K562 (cell line): ENCODE measurements around the gene MORF4L1. TPM values are rescaled to one million over a fixed set of nuclear protein-coding genes. Genes with fewer than 3 reads are reported as not detected.

Source experiments
- ATAC-seq: fragments of 200-7000 bp; cut with Tn5 transposase; 3 replicates; pipeline ENCODE4 v1.9.1; 2020; ENCODE audit warnings: moderate library complexity
- BruUV-seq: library from RNA; stranded (reverse); fragments of 400-500 nt; replicated peaks from 2 replicates; lab custom pipeline; 2021; lab: Mats Ljungman, UMichigan
- CTCF ChIA-PET: fragments of 300-600 bp; formaldehyde crosslinking; extraction: SDS; loops from one replicate; lab custom pipeline; 2021; ENCODE audit warnings: low intra/inter-chr PET ratio; lab: Yijun Ruan, JAX
- POLR2A ChIA-PET: fragments of 300-600, 350-650 bp; sonication (Branson Sonifier 250); formaldehyde crosslinking; extraction: SDS; loops from one replicate; lab custom pipeline; 2021; ENCODE audit warnings: antibody characterized with exemption, inconsistent platforms; lab: Yijun Ruan, JAX
- DNase-seq, 4 experiments: peaks; one replicate each; pipeline versions ENCODE4 v3.0.0 to v3.0.0-alpha.2; 2011 to 2018; ENCODE audit warnings: low spot score in 3 of 4, mixed read lengths in 3 of 4; ENCODE audit errors: extremely low read depth in 1 of 4
- FAIRE-seq: peaks from 2 replicates; lab custom pipeline; 2011; peaks lifted over from hg19 to GRCh38; lab: Jason Lieb, UNC
- H2AFZ ChIP-seq: 2 replicates; pipeline ENCODE4 v1.6.0; 2011; ENCODE audit warnings: low read depth, low read length, control low read depth, inconsistent platforms
- H3K27ac ChIP-seq: fragments of 200-600 bp; 3 replicates; pipeline ENCODE4 v1.8.0; 2011; ENCODE audit warnings: low read depth, mild to moderate bottlenecking, control low read depth, inconsistent platforms, low read length, moderate library complexity, mixed read lengths; ENCODE audit errors: extremely low read depth
- H3K27me3 ChIP-seq, 2 experiments: fragments of 300-600 bp in 1 of 2; 2 replicates in 1 of 2; 3 replicates in 1 of 2; pipeline versions ENCODE4 v1.6.0 to v1.8.0; 2011; ENCODE audit warnings: inconsistent platforms in 2 of 2, low read length in 2 of 2, mild to moderate bottlenecking in 1 of 2, mixed read lengths in 1 of 2, moderate library complexity in 1 of 2; ENCODE audit not compliant: control insufficient read depth in 2 of 2, insufficient read depth in 2 of 2
- H3K36me3 ChIP-seq: fragments of 300-600 bp; 3 replicates; pipeline ENCODE4 v1.8.0; 2011; ENCODE audit warnings: mild to moderate bottlenecking, low read length, inconsistent platforms; ENCODE audit not compliant: control insufficient read depth, insufficient read depth
- H3K4me1 ChIP-seq, 2 experiments: fragments of 200-600 bp in 1 of 2; replicated peaks in 1 of 2; 2 replicates in 1 of 2; 3 replicates in 1 of 2; pipeline versions ENCODE4 v1.5.1 to v1.8.0; 2011; ENCODE audit warnings: inconsistent platforms in 2 of 2, low read length in 2 of 2, mild to moderate bottlenecking in 1 of 2, mixed read lengths in 1 of 2, moderate library complexity in 1 of 2; ENCODE audit not compliant: control insufficient read depth in 2 of 2, insufficient read depth in 2 of 2
- H3K4me2 ChIP-seq: 2 replicates; pipeline ENCODE4 v1.6.1; 2011; ENCODE audit warnings: low read length, control low read depth, inconsistent platforms, mixed read lengths; ENCODE audit not compliant: insufficient read depth
- H3K4me3 ChIP-seq: fragments of 200-600 bp; sonication (generic), shearing (Covaris generic); 2 replicates; pipeline ENCODE4 v1.5.1; 2016; ENCODE audit warnings: control low read depth, inconsistent platforms
- H3K79me2 ChIP-seq: fragments of 200-600 bp; 3 replicates; pipeline ENCODE4 v1.8.0; 2011; ENCODE audit warnings: low read length, inconsistent platforms; ENCODE audit not compliant: control insufficient read depth, insufficient read depth
- H3K9ac ChIP-seq, 2 experiments: 2 replicates each; pipeline versions ENCODE4 v1.6.0 to v1.6.1; 2011; ENCODE audit warnings: low read depth in 2 of 2, low read length in 2 of 2, control low read depth in 1 of 2, inconsistent platforms in 1 of 2, mild to moderate bottlenecking in 1 of 2, mixed read lengths in 1 of 2; ENCODE audit not compliant: insufficient read depth in 1 of 2
- H3K9me1 ChIP-seq: one replicate; pipeline ENCODE4 v1.6.0; 2011; ENCODE audit warnings: inconsistent platforms, mild to moderate bottlenecking, low read length, moderate library complexity; ENCODE audit not compliant: control insufficient read depth, insufficient read depth
- H3K9me3 ChIP-seq: replicated peaks from 2 replicates; pipeline ENCODE4 v1.5.1; 2011; ENCODE audit warnings: low read depth, low read length, inconsistent platforms; ENCODE audit not compliant: control insufficient read depth, insufficient read depth
- H4K20me1 ChIP-seq: replicated peaks from 2 replicates; pipeline ENCODE4 v1.6.1; 2011; ENCODE audit warnings: low read length, inconsistent platforms, mixed read lengths; ENCODE audit not compliant: control insufficient read depth, insufficient read depth
- BCOR ChIP-seq: fragments of 450-650 bp; IDR thresholded peaks from 2 replicates; pipeline ENCODE4 v1.6.1; 2016
- CSDE1 ChIP-seq, 2 experiments: fragments of 450-650 bp; IDR thresholded peaks; 2 replicates each; pipeline ENCODE4 v1.6.1; 2016; ENCODE audit warnings: mild to moderate bottlenecking in 1 of 2
- FOSL1 ChIP-seq: fragments of 200-800 bp; sonication (Bioruptor generic); conservative IDR thresholded peaks from 2 replicates; pipeline ENCODE4 v1.6.1; 2016; ENCODE audit warnings: missing genetic modification characterization, missing compliant biosample characterization
- HNRNPH1 ChIP-seq: fragments of 200-400 bp; formaldehyde crosslinking; optimal IDR thresholded peaks from 2 replicates; pipeline ENCODE3; 2017; ENCODE audit warnings: low read depth, mild to moderate bottlenecking, low read length, moderate library complexity
- NFRKB ChIP-seq: fragments of 450-650 bp; IDR thresholded peaks from 2 replicates; pipeline ENCODE4 v1.6.1; 2016; ENCODE audit warnings: low read depth
- U2AF1 ChIP-seq: fragments of 200-400 bp; formaldehyde crosslinking; optimal IDR thresholded peaks from 2 replicates; pipeline ENCODE3; 2017; ENCODE audit warnings: mild to moderate bottlenecking, low read depth, low read length, moderate library complexity
- ZC3H4 ChIP-seq: sonication (generic); formaldehyde crosslinking; IDR thresholded peaks from 2 replicates; pipeline ENCODE4 v1.9.0; 2021; ENCODE audit warnings: missing genetic modification reagents, borderline replicate concordance
- ZHX1 ChIP-seq: fragments of 150-350 bp; conservative IDR thresholded peaks from 2 replicates; pipeline ENCODE4 v1.6.1; 2014; ENCODE audit warnings: low read length
- ZNF444 ChIP-seq: fragments of 250-450 bp; sonication (Bioruptor Pico); IDR thresholded peaks from 2 replicates; pipeline ENCODE4 v1.4.0; 2020; ENCODE audit warnings: mild to moderate bottlenecking, moderate library complexity
- WGBS: fragments of 100-300 bp; shearing (Covaris generic); methylation state at CpG from one replicate; pipeline ENCODE4 v1.1.6; 2016; ENCODE audit warnings: low coverage, mixed read lengths; ENCODE audit not compliant: insufficient coverage; ENCODE audit errors: missing lambda C conversion rate; 5-methylcytosine and 5-hydroxymethylcytosine counted together
- in situ Hi-C: fragments of 300-500 bp; cut with MboI; formaldehyde crosslinking; loops from 4 replicates; pipeline ENCODE4 v1.15.0; 2018; ENCODE audit warnings: inconsistent platforms, mixed read lengths
- intact Hi-C: fragments of 100-400 bp; cut with micrococcal nuclease; formaldehyde crosslinking; loops from 2 replicates; pipeline ENCODE4 v1.14.2; 2022
- polyA plus RNA-seq, 8 experiments: library from polyadenylated mRNA; depleted of rRNA in 4 of 8; stranded (reverse) in 5 of 8; unstranded in 3 of 8; fragments of >200 nt; fragmentation: Nextera tagmentation in 2 of 8; fragmentation: Illumina TruSeq in 1 of 8; extraction: Ambion mirVana in 2 of 8; extraction: Trizol in 1 of 8; gene quantifications; 2 replicates each; pipeline versions ENCODE4 v1.2.1 to v1.2.3, GENCODE V29; 2011 to 2014; ENCODE audit warnings: inconsistent platforms in 1 of 8, missing spikeins in 1 of 8
- total RNA-seq, 7 experiments: library from RNA; depleted of rRNA in 6 of 7; stranded (reverse); fragments of >200 nt in 6 of 7; fragmentation: Illumina TruSeq in 2 of 7; extraction: Trizol in 2 of 7; gene quantifications; 2 replicates each; pipeline versions ENCODE4 v1.2.1 to v1.2.3, GENCODE V29; 2011 to 2021; ENCODE audit warnings: low replicate concordance in 1 of 7
- TF ChIP-seq, protein P1 (sequence below), 2 experiments: fragments of 450-650 bp in 1 of 2; sonication (generic) in 1 of 2; formaldehyde crosslinking in 1 of 2; IDR thresholded peaks; 2 replicates each; pipeline versions ENCODE4 v1.7.1 to v1.9.0; 2016 to 2022; ENCODE audit warnings: inconsistent platforms in 1 of 2, mild to moderate bottlenecking in 1 of 2, missing genetic modification reagents in 1 of 2

MORF4L1 gene
- total and polyA plus RNA-seq, 9 of the 15 experiments (the other 6 are each of a cell fraction or from before 2014, with no cell fraction given) = 127 to 615 (median 281) TPM

- Histone ChIP-seq H3K9me1 (no peaks in the 10 kb centered on the region), H3K4me2 (no peak overlapping the region), H4K20me1 (peaks cover 8% of the 10 kb centered on the region), H3K9me3 (no peaks in the 10 kb centered on the region), H3K27me3 (no peaks in the 10 kb centered on the region), H3K36me3 (peaks cover 66% of the 10 kb centered on the region), H3K27ac (no peak overlapping the region), H3K9ac (no peak overlapping the region), H3K4me1 (peaks cover 9 to 14% of the 10 kb centered on the region in 2 experiments; a peak in 3 of 5 replicates), H3K4me3 (no peak overlapping the region), H3K79me2 (no peaks in the 10 kb centered on the region), H2AFZ (no peak overlapping the region)
- POLR2A ChIA-PET = interaction anchor here (0.6 to 3.3 kb wide), 4 partner anchors 11 to 176 kb away, joined by 3 to 15 read pairs (median 3); no protein-coding TSS in a partner anchor
- in situ Hi-C loops = loop anchor here (5.0 kb wide), 1 partner anchor 69 kb away; no protein-coding TSS in a partner anchor
- BruUV-seq = no TSS peak
- DNase-seq = no peak
- intact Hi-C loops = no loop called here
- ATAC-seq = no peak
- no peak for FAIRE-seq
- TF ChIP-seq ZHX1 = no peak
- TF ChIP-seq HNRNPH1 = no peak
- no peak for TF ChIP-seq ZC3H4 (CRISPR knock-in tag)
- no peak for TF ChIP-seq U2AF1
- no peak for TF ChIP-seq CSDE1 (IDR thresholded peaks at IDR 0.05)
- TF ChIP-seq, protein P1, sequence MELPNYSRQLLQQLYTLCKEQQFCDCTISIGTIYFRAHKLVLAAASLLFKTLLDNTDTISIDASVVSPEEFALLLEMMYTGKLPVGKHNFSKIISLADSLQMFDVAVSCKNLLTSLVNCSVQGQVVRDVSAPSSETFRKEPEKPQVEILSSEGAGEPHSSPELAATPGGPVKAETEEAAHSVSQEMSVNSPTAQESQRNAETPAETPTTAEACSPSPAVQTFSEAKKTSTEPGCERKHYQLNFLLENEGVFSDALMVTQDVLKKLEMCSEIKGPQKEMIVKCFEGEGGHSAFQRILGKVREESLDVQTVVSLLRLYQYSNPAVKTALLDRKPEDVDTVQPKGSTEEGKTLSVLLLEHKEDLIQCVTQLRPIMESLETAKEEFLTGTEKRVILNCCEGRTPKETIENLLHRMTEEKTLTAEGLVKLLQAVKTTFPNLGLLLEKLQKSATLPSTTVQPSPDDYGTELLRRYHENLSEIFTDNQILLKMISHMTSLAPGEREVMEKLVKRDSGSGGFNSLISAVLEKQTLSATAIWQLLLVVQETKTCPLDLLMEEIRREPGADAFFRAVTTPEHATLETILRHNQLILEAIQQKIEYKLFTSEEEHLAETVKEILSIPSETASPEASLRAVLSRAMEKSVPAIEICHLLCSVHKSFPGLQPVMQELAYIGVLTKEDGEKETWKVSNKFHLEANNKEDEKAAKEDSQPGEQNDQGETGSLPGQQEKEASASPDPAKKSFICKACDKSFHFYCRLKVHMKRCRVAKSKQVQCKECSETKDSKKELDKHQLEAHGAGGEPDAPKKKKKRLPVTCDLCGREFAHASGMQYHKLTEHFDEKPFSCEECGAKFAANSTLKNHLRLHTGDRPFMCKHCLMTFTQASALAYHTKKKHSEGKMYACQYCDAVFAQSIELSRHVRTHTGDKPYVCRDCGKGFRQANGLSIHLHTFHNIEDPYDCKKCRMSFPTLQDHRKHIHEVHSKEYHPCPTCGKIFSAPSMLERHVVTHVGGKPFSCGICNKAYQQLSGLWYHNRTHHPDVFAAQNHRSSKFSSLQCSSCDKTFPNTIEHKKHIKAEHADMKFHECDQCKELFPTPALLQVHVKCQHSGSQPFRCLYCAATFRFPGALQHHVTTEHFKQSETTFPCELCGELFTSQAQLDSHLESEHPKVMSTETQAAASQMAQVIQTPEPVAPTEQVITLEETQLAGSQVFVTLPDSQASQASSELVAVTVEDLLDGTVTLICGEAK (IDR thresholded peaks at IDR 0.05) = no peak
- TF ChIP-seq, protein P1 (CRISPR knock-in tag; IDR thresholded peaks at IDR 0.05) = no peak
- no peak for TF ChIP-seq NFRKB
- TF ChIP-seq ZNF444 (CRISPR knock-in tag) = no peak
- no peak for TF ChIP-seq FOSL1 (tag)
- TF ChIP-seq BCOR = no peak
- WGBS = 98% methylated on average over 3 of the region's 3 CpGs
- CTCF ChIA-PET = interaction anchor here (0.8 kb wide), 1 partner anchor 94 kb away, joined by 4 read pairs; no protein-coding TSS in a partner anchor
These were observed 40.3 kb downstream of the MORF4L1 start for GRCh38 chr15:78913012-78913411.
